Esophagus muscularis mucosa (tissue), 4 donors: ENCODE measurements around the gene TJP1.

ENCODE experiments used
- CTCF ChIP-seq, 3 experiments: fragments of 200-600 bp in 2 of 3; fragments of 450-650 bp in 1 of 3; sonication (generic) in 2 of 3; IDR thresholded peaks; one replicate each; pipeline ENCODE4 v1.5.1; 2017 to 2019; ENCODE audit warnings: antibody characterized with exemption in 3 of 3, mild to moderate bottlenecking in 2 of 3, moderate library complexity in 1 of 3
- EP300 ChIP-seq: sonication (generic); formaldehyde crosslinking; IDR thresholded peaks from one replicate; pipeline ENCODE4 v1.6.1; 2017; ENCODE audit warnings: antibody characterized with exemption
- POLR2A ChIP-seq: fragments of 450-650 bp; IDR thresholded peaks from one replicate; pipeline ENCODE4 v1.6.1; 2017; ENCODE audit warnings: antibody characterized with exemption, moderate library complexity, mild to moderate bottlenecking, low read depth
- POLR2AphosphoS5 ChIP-seq, 2 donors: sonication (generic); formaldehyde crosslinking; IDR thresholded peaks; one replicate each; pipeline ENCODE4 v1.6.1; 2017; ENCODE audit warnings: antibody characterized with exemption in 2 of 2

GRCh38 chr15:29854413-29854812, 32.1 kb upstream of the TJP1 start:
- TF ChIP-seq CTCF (IDR thresholded peaks at IDR 0.05) (no peak), POLR2AphosphoS5 (IDR thresholded peaks at IDR 0.05) (no peak), POLR2A (no peak), EP300 (no peak)
